HG03097 (cell line): ENCODE results near the gene POU3F2.

Experiments
- ATAC-seq: cut with Tn5 transposase; IDR thresholded peaks from one replicate; pipeline ENCODE4 v1.9.1; 2021; ENCODE audit not compliant: unreplicated experiment, low FRiP score

The POU3F2 gene

DNA sequence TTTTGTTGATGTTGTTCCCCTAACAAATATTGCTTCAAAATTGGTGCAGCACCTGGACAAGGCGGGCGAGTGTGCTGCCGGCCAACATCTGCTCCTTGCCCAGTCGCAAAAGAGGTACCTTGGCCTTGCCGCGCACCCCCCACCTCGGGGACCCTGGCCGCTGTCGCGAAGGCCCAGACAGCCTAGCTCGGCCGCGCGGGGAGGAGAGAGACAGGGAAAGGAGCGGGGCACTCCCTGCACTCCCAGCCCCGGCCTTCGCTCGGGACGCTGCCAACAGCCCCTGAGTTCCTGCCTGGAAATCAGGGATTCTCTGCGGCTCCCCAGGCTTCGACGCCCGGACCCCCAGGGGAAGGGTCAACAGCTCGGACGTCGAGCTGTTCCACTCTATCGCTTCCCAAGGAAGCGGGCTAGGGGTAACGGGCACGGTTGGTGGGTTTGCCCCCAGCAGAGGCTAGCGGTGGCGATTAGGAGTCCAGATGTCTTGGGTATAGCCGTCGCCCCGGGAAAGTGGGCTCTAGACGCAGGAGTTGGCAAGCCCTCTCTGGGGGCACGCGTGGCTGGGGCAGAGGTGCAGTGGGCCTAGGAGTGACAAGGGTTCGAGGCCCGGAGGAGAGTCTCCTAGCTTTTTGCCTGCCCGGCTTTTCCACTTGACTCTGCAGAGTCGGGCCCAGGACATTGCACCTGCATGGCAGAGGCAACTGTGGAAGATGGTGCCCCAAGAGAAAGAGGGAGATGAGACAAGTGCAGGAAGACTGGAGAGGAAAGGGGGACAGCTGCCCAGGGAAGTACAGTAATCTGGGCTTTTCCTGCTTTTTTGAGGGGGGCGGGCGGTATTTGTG lies 8.2 kb downstream of the POU3F2 start:
- no peak for ATAC-seq

DNA sequence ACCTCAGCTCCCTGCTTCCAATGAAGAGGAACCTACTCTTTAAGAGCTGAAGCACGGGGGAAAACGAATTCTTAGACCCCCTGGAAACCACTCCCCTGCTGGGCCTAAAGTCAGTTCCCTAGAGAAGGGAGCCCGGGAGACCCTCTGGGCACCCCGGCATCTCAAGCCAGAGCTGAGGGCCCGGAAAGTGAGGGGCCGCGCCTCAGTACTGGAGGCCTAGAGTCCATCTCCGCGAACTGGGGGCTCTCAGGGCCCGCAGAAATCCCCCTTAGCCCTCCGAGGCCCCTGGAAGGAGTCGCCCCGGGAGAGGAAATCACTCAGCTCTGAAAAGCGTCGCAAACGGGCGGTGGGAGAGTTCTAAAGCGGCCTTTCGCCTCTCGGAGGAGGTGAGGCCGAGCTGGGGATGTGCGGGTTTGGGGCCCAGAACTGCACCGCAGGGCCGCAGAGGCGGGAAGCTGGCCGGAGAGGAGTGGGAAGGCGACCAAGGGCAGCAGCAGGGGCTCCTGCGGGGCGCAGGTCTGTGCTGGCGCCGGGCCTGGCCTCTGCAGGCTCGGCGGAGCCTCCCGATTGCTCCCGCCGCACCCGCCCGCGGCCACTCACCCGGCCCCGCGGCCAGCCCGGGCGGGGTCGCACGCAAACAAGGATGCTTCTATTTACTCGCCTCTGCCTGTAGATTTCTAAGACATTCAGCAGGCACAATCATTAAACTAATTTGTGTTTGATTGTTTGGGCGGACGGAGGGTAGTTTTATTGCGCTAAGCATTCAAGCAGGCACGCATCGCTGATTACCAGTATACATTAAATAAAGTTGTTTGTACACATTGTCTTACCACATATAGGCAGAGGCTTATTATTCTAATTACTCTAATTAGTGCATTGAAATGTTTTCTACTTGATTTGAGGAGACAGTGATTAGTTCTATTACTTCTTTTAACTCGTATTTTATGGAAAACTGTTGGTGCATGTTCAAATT lies 9.2 kb downstream of the POU3F2 start:
- no peak for ATAC-seq

DNA sequence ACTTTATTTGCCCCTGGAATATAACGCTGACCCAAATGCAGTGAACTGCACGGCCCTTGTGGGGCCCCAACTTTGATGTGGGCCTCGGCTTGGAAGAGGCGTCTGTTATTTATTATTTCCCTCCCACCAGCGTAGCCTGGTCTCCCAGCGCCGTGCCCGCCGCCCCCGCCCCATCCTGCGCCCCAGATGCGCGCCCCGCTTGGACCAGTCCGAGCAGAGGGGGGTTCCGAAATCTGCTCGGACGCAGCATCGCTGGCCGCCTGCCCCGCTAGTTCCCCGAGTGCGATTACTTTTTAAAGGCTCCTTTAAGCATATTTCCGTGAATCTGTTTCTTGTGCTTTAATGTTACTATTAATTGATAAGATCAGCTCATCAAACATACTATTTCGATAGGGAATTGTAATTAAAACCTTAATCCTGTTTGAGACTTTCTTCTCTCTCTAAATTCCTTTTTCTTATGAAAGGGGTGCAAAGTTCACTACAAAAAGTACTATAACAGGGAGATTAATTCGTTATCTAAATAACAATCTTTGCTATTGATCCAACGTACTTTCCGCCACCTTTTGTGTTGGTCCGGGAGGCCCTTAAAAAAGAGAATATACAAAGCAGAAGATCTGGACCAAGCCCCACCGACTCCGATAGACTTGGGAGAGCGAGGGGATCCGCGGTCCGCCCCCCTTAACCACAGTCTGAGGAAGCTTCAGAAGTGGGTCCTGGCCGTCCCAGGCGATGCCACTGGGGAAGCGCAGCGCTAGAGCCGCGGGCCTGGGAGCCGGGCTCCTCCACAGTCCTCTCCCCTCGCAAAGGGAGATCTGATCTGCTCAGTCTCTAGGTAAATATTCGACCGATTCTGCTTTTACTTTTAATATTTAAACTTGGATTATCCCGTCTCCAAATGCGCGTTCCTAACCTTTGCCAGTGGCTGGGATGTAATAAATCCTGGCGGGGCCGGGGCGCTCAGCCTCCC lies 10.2 kb downstream of the POU3F2 start:
- no peak for ATAC-seq

DNA sequence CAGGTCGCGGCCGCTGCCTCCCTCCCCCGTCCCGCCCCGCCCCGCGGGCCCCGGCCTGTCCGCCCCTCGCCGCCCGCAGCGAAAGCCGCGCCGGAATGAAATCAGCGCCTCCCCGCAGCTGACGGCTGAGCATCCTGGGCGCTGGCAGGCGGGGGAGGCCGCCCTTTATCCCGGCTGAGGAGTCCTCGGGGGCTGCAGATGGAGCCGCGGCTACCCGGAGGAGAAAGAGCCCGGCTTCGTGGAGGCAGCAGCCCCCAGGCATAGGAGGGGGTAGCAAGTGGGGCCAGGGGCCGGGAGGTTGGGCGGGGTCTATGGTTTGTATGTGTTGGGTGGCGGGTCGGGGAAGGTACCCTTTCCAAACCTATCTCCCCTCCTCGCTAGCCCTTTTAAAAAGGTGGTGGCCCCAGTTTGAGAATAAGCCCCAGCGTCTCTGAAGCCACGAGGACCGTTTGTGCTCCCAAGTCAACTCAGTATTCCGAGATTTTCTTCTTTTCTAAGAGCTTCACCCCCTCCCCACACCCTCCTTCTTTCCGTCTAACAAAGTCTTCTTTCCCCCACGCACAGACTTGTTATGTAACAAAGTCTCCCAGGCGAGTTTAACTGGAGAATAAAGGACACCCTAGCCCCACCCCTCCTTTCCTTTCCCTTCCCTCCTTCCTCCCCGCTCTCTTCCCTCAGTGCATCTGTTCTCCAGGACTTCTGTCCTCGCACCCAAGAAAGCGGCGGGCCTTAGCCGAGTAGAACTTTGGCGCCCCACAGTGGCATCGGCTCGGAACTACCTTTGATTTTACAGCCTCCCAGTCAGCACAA lies 11.0 kb downstream of the POU3F2 start:
- peak; percentile 54 for ATAC-seq

DNA sequence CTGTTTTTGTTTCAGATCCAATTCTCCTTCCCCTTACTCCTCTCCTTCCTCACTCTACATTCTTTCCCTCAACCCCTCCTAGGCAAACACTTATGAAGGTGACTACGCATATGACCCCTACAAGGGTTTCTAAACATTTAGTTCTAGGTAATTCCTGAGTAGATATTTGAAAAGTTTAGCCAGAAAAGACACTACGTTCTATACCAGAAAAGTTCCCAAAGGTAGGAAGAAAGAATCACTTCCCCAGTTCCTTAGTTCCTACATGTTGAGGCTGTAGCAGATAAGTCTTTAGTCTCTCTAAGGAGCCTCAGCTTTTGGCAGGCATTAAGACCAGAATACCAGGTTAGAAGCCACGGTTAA lies 11.6 kb downstream of the POU3F2 start:
- ATAC-seq = no peak

DNA sequence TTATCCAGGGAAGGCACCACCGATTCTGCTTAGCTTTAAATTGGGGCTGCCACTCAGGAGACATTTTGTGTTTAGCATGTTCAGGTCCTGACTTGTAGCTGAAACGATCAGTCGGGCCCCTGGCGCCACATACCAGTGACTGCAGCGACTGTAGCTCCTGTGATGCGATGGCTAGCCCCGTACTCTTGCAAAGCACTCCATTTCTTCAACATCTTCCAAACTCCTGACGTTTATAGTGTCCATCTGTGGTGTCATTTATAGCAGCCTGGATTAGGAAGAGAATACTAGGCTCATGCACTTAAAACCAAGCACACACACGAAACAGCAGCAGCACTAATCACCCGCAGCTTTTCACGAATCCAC lies 13.0 kb downstream of the POU3F2 start:
- ATAC-seq = no peak

DNA sequence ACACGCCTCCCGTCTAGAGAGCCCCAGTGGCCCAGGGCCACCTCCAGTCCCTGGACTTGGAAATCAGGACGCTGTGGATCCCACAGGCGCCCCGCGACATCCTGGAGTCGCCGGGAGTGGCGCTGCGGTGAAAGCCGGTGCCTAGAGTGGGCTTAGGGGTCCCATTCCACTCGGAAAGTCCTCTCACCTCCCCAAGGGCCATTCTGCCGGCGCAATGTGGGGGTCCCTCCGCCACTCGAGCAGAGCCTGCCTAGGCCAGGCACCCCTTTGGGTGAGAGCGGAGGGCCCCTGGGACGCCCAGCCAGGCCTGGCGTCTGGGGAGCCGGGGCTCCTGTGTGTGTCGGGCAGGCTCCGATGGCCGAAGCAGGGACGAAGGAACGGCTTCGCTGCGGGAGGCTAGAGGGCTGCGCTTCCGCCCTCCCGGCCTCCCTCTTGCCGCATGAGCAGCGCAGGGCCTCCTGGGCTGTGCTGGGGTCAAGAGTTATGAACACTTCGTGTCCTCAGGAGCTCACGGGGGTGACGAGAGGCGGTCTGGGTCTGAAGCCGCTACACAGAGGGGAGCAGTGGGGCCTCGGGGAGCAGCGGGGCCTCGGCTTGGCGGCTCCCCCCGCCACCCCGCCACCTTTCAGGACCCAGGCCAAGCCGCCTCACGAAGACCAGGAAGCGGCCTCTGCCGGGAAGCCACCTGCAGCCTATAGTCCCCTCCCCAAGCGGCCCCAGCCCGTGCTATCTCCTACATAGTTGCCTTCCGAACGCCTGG lies 13.6 kb downstream of the POU3F2 start:
- ATAC-seq = no peak

DNA sequence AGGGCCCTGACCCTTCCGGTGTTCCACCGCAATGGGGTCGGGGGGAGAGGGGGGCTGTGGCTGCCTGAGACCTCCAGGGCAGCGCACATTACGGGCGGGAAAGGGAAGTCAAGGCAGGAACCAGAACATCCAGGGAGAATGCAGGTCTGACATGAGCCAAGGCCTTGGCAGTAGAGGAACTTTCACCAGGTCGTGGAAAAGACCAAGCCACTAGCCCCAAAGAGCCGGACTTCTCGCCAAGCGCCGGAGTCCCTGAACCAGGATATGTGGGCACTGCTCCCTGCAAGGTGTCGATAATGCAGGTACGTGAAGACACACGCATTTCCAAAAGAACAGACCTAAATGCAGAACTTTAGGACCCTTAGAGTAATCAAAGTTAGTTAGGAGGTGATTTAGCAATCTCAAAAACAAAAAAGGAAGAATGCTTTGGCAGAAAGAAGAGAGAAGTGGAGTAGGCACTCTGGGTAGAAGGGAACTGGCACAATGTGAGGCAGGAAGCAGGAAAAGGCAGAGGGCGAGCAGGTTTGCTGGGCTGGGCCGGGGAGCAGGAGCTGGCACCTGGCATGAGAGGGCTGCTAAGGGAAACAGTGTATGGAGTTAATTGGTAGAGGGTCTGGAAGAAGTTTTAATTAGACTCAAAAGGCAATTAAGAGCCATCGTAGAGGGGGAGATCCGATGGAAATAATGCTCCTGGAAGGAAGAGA lies 14.3 kb downstream of the POU3F2 start:
- no peak for ATAC-seq

DNA sequence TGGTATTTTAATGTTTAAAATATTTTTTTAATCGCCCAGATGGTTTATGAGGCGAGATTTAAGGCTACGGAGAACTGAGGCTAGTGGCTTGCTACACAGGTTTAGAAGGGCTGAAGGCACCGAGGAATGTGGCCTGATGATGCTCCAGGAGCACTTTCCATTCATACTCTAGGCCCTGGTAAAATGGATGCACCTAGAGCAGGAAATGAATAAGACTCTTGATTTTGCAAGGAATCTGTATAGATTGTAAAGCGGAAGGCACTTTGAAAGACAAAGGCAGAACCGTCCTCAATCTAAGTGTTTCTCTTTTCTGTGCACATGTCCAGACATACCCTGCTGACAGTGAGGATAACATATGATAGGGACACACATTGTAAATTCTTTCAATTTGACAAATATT lies 30.1 kb downstream of the POU3F2 start:
- ATAC-seq = no peak

DNA sequence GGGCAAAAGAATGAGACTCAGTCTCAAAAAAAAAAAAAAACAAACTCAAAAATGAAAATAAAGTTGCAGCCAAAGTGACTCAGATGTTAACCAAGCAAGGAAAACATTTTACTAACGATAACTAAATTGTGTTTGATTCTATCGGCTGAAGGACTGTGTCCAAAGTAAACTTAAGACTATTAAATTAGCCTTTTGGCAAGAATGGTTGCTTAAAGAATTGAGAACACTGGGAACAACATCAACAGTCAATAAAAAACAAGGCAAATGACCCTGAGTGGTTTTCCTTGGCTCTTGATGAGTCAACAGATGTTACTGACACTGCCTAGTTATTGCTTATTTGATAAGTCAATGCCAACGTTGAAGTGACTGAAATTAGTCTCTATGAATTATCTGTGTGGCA lies 36.7 kb downstream of the POU3F2 start:
- ATAC-seq = no peak

DNA sequence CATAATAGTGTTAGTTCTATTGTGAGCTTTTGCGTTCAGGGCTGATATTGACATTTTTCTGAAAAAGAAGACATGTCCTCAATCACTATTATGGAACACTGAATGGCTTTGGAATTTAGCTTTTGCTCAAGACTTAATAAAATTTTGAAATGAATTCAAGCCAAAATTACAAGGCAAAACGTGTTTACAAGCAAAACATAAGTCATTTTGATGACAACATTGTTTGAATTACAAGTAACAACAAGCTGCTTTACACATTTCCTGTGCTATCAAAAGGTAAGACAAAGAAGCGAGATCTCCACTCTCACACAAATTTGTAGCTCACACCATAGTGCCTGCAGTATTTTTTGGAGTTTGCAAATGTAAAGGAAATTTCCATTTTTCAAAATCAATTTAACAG lies 37.4 kb downstream of the POU3F2 start:
- ATAC-seq = no peak

DNA sequence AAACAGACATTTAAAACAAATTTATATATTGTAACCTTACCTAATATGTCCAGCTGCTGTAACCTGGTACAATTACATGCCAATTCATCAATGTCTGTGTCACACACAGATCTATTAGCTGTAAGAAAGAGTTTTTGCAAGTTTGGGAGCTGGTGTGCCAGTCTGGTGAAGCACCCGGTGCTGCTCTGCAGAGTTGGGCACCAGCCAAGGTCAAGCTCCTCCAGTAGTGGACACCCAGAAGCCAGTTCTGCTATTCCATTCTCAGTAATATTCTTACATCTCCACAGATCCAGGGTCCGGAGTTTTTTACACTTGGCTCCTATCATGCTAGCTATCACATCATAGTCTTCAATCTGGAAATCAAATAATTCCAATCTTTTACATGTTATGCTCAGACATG lies 41.0 kb downstream of the POU3F2 start:
- no peak for ATAC-seq

DNA sequence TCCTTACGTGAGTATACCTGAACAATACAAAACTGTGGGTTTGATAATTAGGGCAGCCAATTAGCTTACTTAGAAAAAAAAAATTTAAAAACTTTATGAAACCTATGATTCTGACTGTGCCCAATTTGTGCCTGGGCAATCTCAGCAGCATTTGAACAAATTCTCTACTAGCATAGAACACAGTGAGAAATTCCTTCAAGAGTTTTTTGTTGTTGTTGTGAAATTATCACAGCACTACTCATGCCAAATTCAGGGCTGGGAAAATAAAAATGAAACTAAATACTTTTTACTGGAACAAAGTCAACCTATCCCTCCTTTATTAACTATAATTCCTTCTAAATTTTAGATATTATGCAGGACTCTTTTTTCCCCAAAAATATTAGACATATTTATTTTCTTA lies 42.9 kb downstream of the POU3F2 start:
- ATAC-seq = no peak

DNA sequence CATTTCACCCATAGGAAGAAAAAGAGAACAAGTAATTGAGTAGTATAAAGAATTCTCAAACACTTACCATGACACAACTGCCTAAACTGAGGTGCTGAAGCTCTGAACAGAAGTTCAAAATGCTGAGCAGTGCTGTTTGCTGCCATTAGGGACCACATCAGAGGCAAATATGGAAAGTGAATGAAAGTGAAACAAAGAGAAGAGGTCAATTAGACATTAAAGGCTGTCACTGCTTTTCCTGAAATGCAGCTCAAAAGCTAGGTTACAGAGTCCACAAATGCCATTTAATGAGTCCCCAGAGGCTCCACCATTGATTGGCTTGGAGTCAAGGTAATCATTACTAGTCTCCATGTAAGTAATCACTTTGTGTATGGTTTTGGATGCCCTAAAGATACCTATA lies 46.1 kb downstream of the POU3F2 start:
- ATAC-seq = peak; percentile 94

DNA sequence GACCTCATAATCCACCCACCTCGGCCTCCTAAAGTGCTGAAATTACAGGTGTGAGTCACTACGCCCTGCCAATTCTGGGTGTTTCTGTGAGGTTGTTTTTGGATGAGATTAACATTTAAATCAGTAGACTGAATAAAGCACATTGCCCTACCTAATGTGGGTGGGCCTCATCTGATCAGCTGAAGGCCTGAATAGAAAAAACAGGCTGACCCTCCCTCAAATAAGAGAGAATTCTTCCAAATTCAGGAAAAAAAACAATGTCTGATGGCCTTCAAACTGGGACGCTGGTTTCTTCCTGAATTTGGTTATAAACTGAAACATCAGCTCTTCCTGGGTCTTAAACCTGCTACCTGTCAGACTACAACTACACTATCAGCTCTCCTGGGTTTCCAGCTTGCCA lies 51.0 kb downstream of the POU3F2 start:
- ATAC-seq = no peak

DNA sequence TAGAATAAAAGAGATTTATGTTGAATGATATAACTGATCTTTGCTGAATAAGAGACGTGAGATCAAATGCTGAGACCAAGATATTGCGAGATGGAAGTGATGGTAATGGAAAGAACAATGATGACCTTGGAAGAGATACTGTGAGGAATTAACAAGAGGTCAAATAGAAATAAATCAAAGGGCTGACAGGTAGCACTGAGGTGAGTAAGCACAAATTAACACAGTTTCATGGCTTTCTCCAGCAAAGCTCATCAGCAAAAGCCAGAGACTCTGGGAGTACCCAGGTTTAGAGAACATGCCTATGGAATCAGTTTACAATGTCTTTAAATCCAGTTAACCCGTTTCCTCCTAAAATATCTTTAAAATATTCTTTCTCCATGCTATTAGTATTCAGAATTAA lies 53.3 kb downstream of the POU3F2 start:
- no peak for ATAC-seq
